HepG2 (cell line): ENCODE measurements around the gene PPP1R13B. TPM values are rescaled to one million over a fixed set of nuclear protein-coding genes. Genes with fewer than 3 reads are reported as not detected.

ENCODE experiments used
- CREB3 ChIP-seq: sonication (generic); formaldehyde crosslinking; IDR thresholded peaks from 2 replicates; pipeline ENCODE4 v1.5.0; 2020; ENCODE audit warnings: missing genetic modification reagents
- FIP1L1 ChIP-seq: fragments of 200-400 bp; formaldehyde crosslinking; IDR thresholded peaks from 2 replicates; pipeline ENCODE4 v1.6.1; 2018; ENCODE audit warnings: low read depth, mild to moderate bottlenecking, low read length, moderate library complexity, borderline replicate concordance; ENCODE audit not compliant: insufficient read depth
- FOSL2 ChIP-seq: sonication (generic); formaldehyde crosslinking; IDR thresholded peaks from 2 replicates; pipeline ENCODE4 v1.4.0; 2020; ENCODE audit warnings: missing genetic modification reagents
- GTF3A ChIP-seq: sonication (generic); formaldehyde crosslinking; conservative IDR thresholded peaks from 2 replicates; pipeline ENCODE4 v1.4.0; 2020; ENCODE audit warnings: mild to moderate bottlenecking, missing genetic modification reagents
- HDAC6 ChIP-seq: fragments of 200-600 bp; sonication (generic); IDR thresholded peaks from 2 replicates; pipeline ENCODE4 v1.7.0; 2017; ENCODE audit warnings: mild to moderate bottlenecking, antibody characterized with exemption, low read length, low read depth
- HINFP ChIP-seq: sonication (generic); formaldehyde crosslinking; IDR thresholded peaks from 2 replicates; pipeline ENCODE4 v1.4.0; 2020; ENCODE audit warnings: low read depth, mild to moderate bottlenecking, missing genetic modification reagents
- IRX3 ChIP-seq: sonication (generic); formaldehyde crosslinking; IDR thresholded peaks from 2 replicates; pipeline ENCODE4 v1.8.1; 2023; ENCODE audit warnings: mild to moderate bottlenecking, low read depth, missing genetic modification reagents, borderline replicate concordance
- JUND ChIP-seq: sonication (generic); formaldehyde crosslinking; IDR thresholded peaks from 2 replicates; pipeline ENCODE4 v1.8.0; 2022; ENCODE audit warnings: mild to moderate bottlenecking, missing genetic modification reagents
- MAZ ChIP-seq, 2 experiments: sonication (generic) in 1 of 2; formaldehyde crosslinking in 1 of 2; IDR thresholded peaks; 2 replicates each; pipeline versions ENCODE4 v1.5.0 to v1.6.1; 2012 to 2020; ENCODE audit warnings: low read depth in 2 of 2, mild to moderate bottlenecking in 2 of 2, borderline replicate concordance in 1 of 2, improper control_type of control experiment in 1 of 2, low read length in 1 of 2, missing genetic modification reagents in 1 of 2, moderate library complexity in 1 of 2
- MTF2 ChIP-seq: sonication (generic); formaldehyde crosslinking; IDR thresholded peaks from 2 replicates; pipeline ENCODE4 v1.5.0; 2020; ENCODE audit warnings: missing genetic modification reagents, borderline replicate concordance
- PHF20 ChIP-seq: sonication (generic); formaldehyde crosslinking; IDR thresholded peaks from 2 replicates; pipeline ENCODE4 v1.5.0; 2020; ENCODE audit warnings: mild to moderate bottlenecking, missing genetic modification reagents
- SALL1 ChIP-seq: sonication (generic); formaldehyde crosslinking; IDR thresholded peaks from 2 replicates; pipeline ENCODE4 v1.8.0; 2022; ENCODE audit warnings: mild to moderate bottlenecking, missing genetic modification reagents
- TBL1XR1 ChIP-seq: fragments of 150-350 bp; IDR thresholded peaks from 2 replicates; pipeline ENCODE4 v1.6.1; 2014; ENCODE audit warnings: borderline replicate concordance, low read length; ENCODE audit not compliant: partially characterized antibody
- XBP1 ChIP-seq: sonication (generic); formaldehyde crosslinking; IDR thresholded peaks from 2 replicates; pipeline ENCODE4 v1.5.0; 2020; ENCODE audit warnings: missing genetic modification reagents
- ZBTB34 ChIP-seq: sonication (generic); formaldehyde crosslinking; IDR thresholded peaks from 2 replicates; pipeline ENCODE4 v1.8.0; 2022; ENCODE audit warnings: mild to moderate bottlenecking, missing genetic modification reagents
- ZC3H4 ChIP-seq: sonication (generic); formaldehyde crosslinking; IDR thresholded peaks from 2 replicates; pipeline ENCODE4 v1.4.0; 2020; ENCODE audit warnings: missing genetic modification reagents, borderline replicate concordance
- ZKSCAN5 ChIP-seq: sonication (generic); formaldehyde crosslinking; IDR thresholded peaks from 2 replicates; pipeline ENCODE4 v1.5.1; 2020; ENCODE audit warnings: mild to moderate bottlenecking, missing genetic modification reagents
- ZMYM4 ChIP-seq: sonication (generic); formaldehyde crosslinking; IDR thresholded peaks from 2 replicates; pipeline ENCODE4 v1.8.1; 2023; ENCODE audit warnings: mild to moderate bottlenecking, missing genetic modification reagents
- ZNF749 ChIP-seq: sonication (generic); formaldehyde crosslinking; IDR thresholded peaks from 2 replicates; pipeline ENCODE4 v1.8.0; 2022; ENCODE audit warnings: mild to moderate bottlenecking, missing genetic modification reagents, moderate library complexity, borderline replicate concordance
- ZNF768 ChIP-seq: sonication (generic); formaldehyde crosslinking; IDR thresholded peaks from 2 replicates; pipeline ENCODE4 v1.4.0; 2020; ENCODE audit warnings: missing genetic modification reagents
- polyA plus RNA-seq, 8 experiments: library from polyadenylated mRNA; depleted of rRNA in 3 of 8; stranded (reverse) in 7 of 8; unstranded in 1 of 8; fragments of >200 nt; fragmentation: Illumina TruSeq in 4 of 8; extraction: Trizol in 4 of 8; gene quantifications; 2 replicates each; pipeline versions ENCODE4 v1.2.1 to v1.2.3, GENCODE V29; 2011 to 2016; ENCODE audit warnings: low read depth in 4 of 8, missing spikeins in 1 of 8, mixed read lengths in 1 of 8; ENCODE audit not compliant: insufficient read depth in 1 of 8
- total RNA-seq, 5 experiments: library from RNA; depleted of rRNA; stranded (reverse); fragments of >200 nt; fragmentation: Illumina TruSeq; extraction: Trizol; gene quantifications; 2 replicates each; pipeline ENCODE4 v1.2.3, GENCODE V29; 2016; ENCODE audit warnings: low read depth in 1 of 5
- TF ChIP-seq, protein P1 (sequence below): sonication (generic); formaldehyde crosslinking; IDR thresholded peaks from 2 replicates; pipeline ENCODE4 v1.5.0; 2020; ENCODE audit warnings: mild to moderate bottlenecking, low read depth, missing genetic modification reagents, borderline replicate concordance
- TF ChIP-seq, protein P2 (sequence below): sonication (generic); formaldehyde crosslinking; IDR thresholded peaks from 2 replicates; pipeline ENCODE4 v1.5.1; 2020; ENCODE audit warnings: missing genetic modification reagents, mild to moderate bottlenecking, borderline replicate concordance

Gene PPP1R13B
- total and polyA plus RNA-seq, 2 of the 13 experiments (the other 11 are each of a cell fraction or from before 2014, with no cell fraction given): 4.6 to 9.4 TPM

- TF ChIP-seq GTF3A (CRISPR knock-in tag): no peak
- TF ChIP-seq MTF2 (CRISPR knock-in tag): no peak
- TF ChIP-seq SALL1 (CRISPR knock-in tag): peak; percentile 56
- peak; percentile 51; the same call in 1 of the 2 replicates for TF ChIP-seq PHF20 (CRISPR knock-in tag)
- TF ChIP-seq IRX3: no peak
- no peak for TF ChIP-seq HINFP (CRISPR knock-in tag)
- no peak for TF ChIP-seq ZKSCAN5 (CRISPR knock-in tag)
- TF ChIP-seq ZC3H4 (CRISPR knock-in tag): no peak
- no peak for TF ChIP-seq ZNF768
- no peak for TF ChIP-seq FIP1L1
- TF ChIP-seq, protein P1, sequence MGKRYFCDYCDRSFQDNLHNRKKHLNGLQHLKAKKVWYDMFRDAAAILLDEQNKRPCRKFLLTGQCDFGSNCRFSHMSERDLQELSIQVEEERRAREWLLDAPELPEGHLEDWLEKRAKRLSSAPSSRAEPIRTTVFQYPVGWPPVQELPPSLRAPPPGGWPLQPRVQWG: no peak
- TF ChIP-seq ZNF749 (CRISPR knock-in tag): peak; percentile 2; the same call in 1 of the 2 replicates
- TF ChIP-seq, protein P2, sequence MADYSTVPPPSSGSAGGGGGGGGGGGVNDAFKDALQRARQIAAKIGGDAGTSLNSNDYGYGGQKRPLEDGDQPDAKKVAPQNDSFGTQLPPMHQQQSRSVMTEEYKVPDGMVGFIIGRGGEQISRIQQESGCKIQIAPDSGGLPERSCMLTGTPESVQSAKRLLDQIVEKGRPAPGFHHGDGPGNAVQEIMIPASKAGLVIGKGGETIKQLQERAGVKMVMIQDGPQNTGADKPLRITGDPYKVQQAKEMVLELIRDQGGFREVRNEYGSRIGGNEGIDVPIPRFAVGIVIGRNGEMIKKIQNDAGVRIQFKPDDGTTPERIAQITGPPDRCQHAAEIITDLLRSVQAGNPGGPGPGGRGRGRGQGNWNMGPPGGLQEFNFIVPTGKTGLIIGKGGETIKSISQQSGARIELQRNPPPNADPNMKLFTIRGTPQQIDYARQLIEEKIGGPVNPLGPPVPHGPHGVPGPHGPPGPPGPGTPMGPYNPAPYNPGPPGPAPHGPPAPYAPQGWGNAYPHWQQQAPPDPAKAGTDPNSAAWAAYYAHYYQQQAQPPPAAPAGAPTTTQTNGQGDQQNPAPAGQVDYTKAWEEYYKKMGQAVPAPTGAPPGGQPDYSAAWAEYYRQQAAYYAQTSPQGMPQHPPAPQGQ (CRISPR knock-in tag): no peak
- no peak for TF ChIP-seq FOSL2 (CRISPR knock-in tag)
- no peak for TF ChIP-seq MAZ (IDR thresholded peaks at IDR 0.05; ENCODE audit: borderline replicate concordance, low read depth, low read length)
- peak; percentile 81 for TF ChIP-seq MAZ (CRISPR knock-in tag; IDR thresholded peaks at IDR 0.05; ENCODE audit: low read depth)
- no peak for TF ChIP-seq HDAC6
- TF ChIP-seq JUND (CRISPR knock-in tag): no peak
- TF ChIP-seq ZBTB34: no peak
- TF ChIP-seq ZMYM4 (CRISPR knock-in tag): peak; percentile 80
- TF ChIP-seq CREB3 (CRISPR knock-in tag): peak; percentile 52; the same call in 1 of the 2 replicates
- no peak for TF ChIP-seq XBP1
- no peak for TF ChIP-seq TBL1XR1
Observed at GRCh38 chr14:103715052-103716000, 132.0 kb downstream of the PPP1R13B start, which contains the start of the genes XRCC3 and ZFYVE21 (continued).
